Measurements from ENCODE around the gene NOP53.

NOP53 gene

GRCh38 chr19:47704024-47704423 is 41.3 kb upstream of the NOP53 start:
- TF ChIP-seq CTCF (conservative IDR thresholded peaks at IDR 0.05; ENCODE audit: low read length) (no peak), EZH2phosphoT487 (IDR thresholded peaks at IDR 0.05; ENCODE audit: borderline replicate concordance) (no peak)
- Histone ChIP-seq H3K36me3 (ENCODE audit: insufficient read depth, low read length) (peaks cover 6% of the 10 kb centered on the region; the same call in 1 of the 2 replicates), H3K27me3 (ENCODE audit: insufficient read depth, low read length, poor library complexity, severe bottlenecking) (no peaks in the 10 kb centered on the region), H3K9me2 (replicated peaks; ENCODE audit: low read depth, low read length) (no peaks in the 10 kb centered on the region), H2AFZ (ENCODE audit: low read length) (no peak overlapping the region), H4K20me1 (ENCODE audit: insufficient read depth, low read length, poor library complexity, severe bottlenecking) (no peaks in the 10 kb centered on the region), H3K4me3 (ENCODE audit: low read length, poor library complexity, severe bottlenecking) (no peak overlapping the region), H3F3A (ENCODE audit: low read depth) (no peaks in the 10 kb centered on the region), H3K9me3 (ENCODE audit: insufficient read depth, low read depth, low read length) (no peaks in the 10 kb centered on the region), H3K4me2 (ENCODE audit: low read depth, low read length, poor library complexity, severe bottlenecking) (no peak overlapping the region), H3K9ac (ENCODE audit: low read depth, low read length, poor library complexity, severe bottlenecking) (no peak overlapping the region), H3K4me1 (ENCODE audit: insufficient read depth, low read length, poor library complexity, severe bottlenecking) (no peaks in the 10 kb centered on the region), H3K79me2 (ENCODE audit: insufficient read depth, low read length) (no peaks in the 10 kb centered on the region)

- no peak overlapping the region for H3K9ac ChIP-seq (ENCODE audit: low read depth, low read length, poor library complexity, severe bottlenecking)
- H3K4me2 ChIP-seq (ENCODE audit: low read depth, low read length, poor library complexity, severe bottlenecking), result no peak overlapping the region
- H2AFZ ChIP-seq (ENCODE audit: low read length), result no peak overlapping the region
- H3K36me3 ChIP-seq (ENCODE audit: insufficient read depth, low read length), result peaks cover 6% of the 10 kb centered on the region; the same call in 1 of the 2 replicates
- no peak for TF ChIP-seq CTCF (conservative IDR thresholded peaks at IDR 0.05; ENCODE audit: low read length)
- TF ChIP-seq EZH2phosphoT487 (IDR thresholded peaks at IDR 0.05; ENCODE audit: borderline replicate concordance), result no peak
- no peaks in the 10 kb centered on the region for H3K27me3 ChIP-seq (ENCODE audit: insufficient read depth, low read length, poor library complexity, severe bottlenecking)
- no peak overlapping the region for H3K4me3 ChIP-seq (ENCODE audit: low read length, poor library complexity, severe bottlenecking)
- H3K9me3 ChIP-seq (ENCODE audit: insufficient read depth, low read depth, low read length), result no peaks in the 10 kb centered on the region
- no peaks in the 10 kb centered on the region for H3K79me2 ChIP-seq (ENCODE audit: insufficient read depth, low read length)
- H3K4me1 ChIP-seq (ENCODE audit: insufficient read depth, low read length, poor library complexity, severe bottlenecking), result no peaks in the 10 kb centered on the region
- H3F3A ChIP-seq (ENCODE audit: low read depth), result no peaks in the 10 kb centered on the region
- no peaks in the 10 kb centered on the region for H3K9me2 ChIP-seq (replicated peaks; ENCODE audit: low read depth, low read length)
- H4K20me1 ChIP-seq (ENCODE audit: insufficient read depth, low read length, poor library complexity, severe bottlenecking), result no peaks in the 10 kb centered on the region
These were observed 40.7 kb upstream of the NOP53 start for GRCh38 chr19:47704656-47705055.

- Histone ChIP-seq H2AFZ (ENCODE audit: low read length) (no peak overlapping the region; the same call in 1 of the 2 replicates), H3K4me2 (ENCODE audit: low read depth, low read length, poor library complexity, severe bottlenecking) (no peak overlapping the region), H3K9me3 (ENCODE audit: insufficient read depth, low read depth, low read length) (no peaks in the 10 kb centered on the region), H4K20me1 (ENCODE audit: insufficient read depth, low read length, poor library complexity, severe bottlenecking) (no peaks in the 10 kb centered on the region), H3K27me3 (ENCODE audit: insufficient read depth, low read length, poor library complexity, severe bottlenecking) (no peaks in the 10 kb centered on the region), H3K4me3 (ENCODE audit: low read length, poor library complexity, severe bottlenecking) (no peak overlapping the region), H3K4me1 (ENCODE audit: insufficient read depth, low read length, poor library complexity, severe bottlenecking) (no peaks in the 10 kb centered on the region), H3K79me2 (ENCODE audit: insufficient read depth, low read length) (no peaks in the 10 kb centered on the region), H3K36me3 (ENCODE audit: insufficient read depth, low read length) (no peaks in the 10 kb centered on the region; the same call in 1 of the 2 replicates), H3K9ac (ENCODE audit: low read depth, low read length, poor library complexity, severe bottlenecking) (no peak overlapping the region), H3K9me2 (replicated peaks; ENCODE audit: low read depth, low read length) (no peaks in the 10 kb centered on the region), H3F3A (ENCODE audit: low read depth) (no peaks in the 10 kb centered on the region)
- TF ChIP-seq CTCF (conservative IDR thresholded peaks at IDR 0.05; ENCODE audit: low read length) (peak; percentile 79), EZH2phosphoT487 (IDR thresholded peaks at IDR 0.05; ENCODE audit: borderline replicate concordance) (no peak)
These were observed 38.0 kb upstream of the NOP53 start for GRCh38 chr19:47707135-47707925.
